ENCODE data around the gene RFX7.
"Not testable (repeated sequence)": the region's sequence is repeated elsewhere in the genome, so short reads cannot be mapped to it uniquely, and the experiment has no call there.

The RFX7 gene

GRCh38 chr15:56168394-56168793, 75.3 kb downstream of the RFX7 start:
- Histone ChIP-seq H3K27ac (no peak overlapping the region), H3K27me3 (no peaks in the 10 kb centered on the region), H3K4me1 (ENCODE audit: control insufficient read depth in 1 of 2, insufficient read depth in 1 of 2, low read depth in 1 of 2, low read length in 1 of 2) (peaks cover 0 to 7% of the 10 kb centered on the region in 2 experiments), H3K4me3 (ENCODE audit: low read depth in 1 of 2, low read length in 1 of 2) (no peak overlapping the region), H3K9me3 (no peaks in the 10 kb centered on the region), H3K36me3 (no peaks in the 10 kb centered on the region)
- no peak for TF ChIP-seq CTCF (IDR thresholded peaks at IDR 0.05)

- no peak for TF ChIP-seq CTCF (IDR thresholded peaks at IDR 0.05)
- H3K27ac ChIP-seq: no peak overlapping the region
- no peaks in the 10 kb centered on the region for H3K9me3 ChIP-seq
- no peak overlapping the region for H3K4me3 ChIP-seq (ENCODE audit: low read depth in 1 of 2, low read length in 1 of 2)
- no peaks in the 10 kb centered on the region for H3K27me3 ChIP-seq
- peaks cover 2 to 7% of the 10 kb centered on the region in 2 experiments for H3K4me1 ChIP-seq (ENCODE audit: control insufficient read depth in 1 of 2, insufficient read depth in 1 of 2, low read depth in 1 of 2, low read length in 1 of 2)
- no peaks in the 10 kb centered on the region for H3K36me3 ChIP-seq
Measured at GRCh38 chr15:56165234-56165633, 78.4 kb downstream of the RFX7 start.

- Histone ChIP-seq H3K9me3 (no peaks in the 10 kb centered on the region), H3K4me1 (ENCODE audit: control insufficient read depth in 1 of 2, insufficient read depth in 1 of 2, low read depth in 1 of 2, low read length in 1 of 2) (peaks cover 0 to 2% of the 10 kb centered on the region in 2 experiments), H3K4me3 (ENCODE audit: low read depth in 1 of 2, low read length in 1 of 2) (no peak overlapping the region), H3K27me3 (no peaks in the 10 kb centered on the region), H3K27ac (no peak overlapping the region), H3K36me3 (no peaks in the 10 kb centered on the region)
- TF ChIP-seq CTCF (IDR thresholded peaks at IDR 0.05): no peak
Measured at GRCh38 chr15:56160966-56161365, 82.7 kb downstream of the RFX7 start.

GRCh38 chr15:56156877-56157276, 86.8 kb downstream of the RFX7 start:
- Histone ChIP-seq H3K36me3 (no peaks in the 10 kb centered on the region), H3K4me1 (ENCODE audit: control insufficient read depth in 1 of 2, insufficient read depth in 1 of 2, low read depth in 1 of 2, low read length in 1 of 2) (peaks cover 0 to 2% of the 10 kb centered on the region in 2 experiments), H3K9me3 (no peaks in the 10 kb centered on the region), H3K4me3 (ENCODE audit: low read depth in 1 of 2, low read length in 1 of 2) (no peak overlapping the region), H3K27ac (no peak overlapping the region), H3K27me3 (no peaks in the 10 kb centered on the region)
- no peak for TF ChIP-seq CTCF (IDR thresholded peaks at IDR 0.05)

GRCh38 chr15:56155278-56155677, 88.4 kb downstream of the RFX7 start:
- not testable (repeated sequence) for H3K4me3 ChIP-seq (ENCODE audit: low read depth in 1 of 2, low read length in 1 of 2)

GRCh38 chr15:56154768-56155167, 88.9 kb downstream of the RFX7 start:
- not testable (repeated sequence) for H3K27me3 ChIP-seq; H3K36me3 ChIP-seq; H3K27ac ChIP-seq; H3K9me3 ChIP-seq; H3K4me3 ChIP-seq (ENCODE audit: low read depth in 1 of 2, low read length in 1 of 2); H3K4me1 ChIP-seq (ENCODE audit: control insufficient read depth in 1 of 2, insufficient read depth in 1 of 2, low read depth in 1 of 2, low read length in 1 of 2)

More at GRCh38 chr15:56155278-56155677, 88.4 kb downstream of the RFX7 start:
- H3K27ac ChIP-seq; H3K36me3 ChIP-seq; H3K27me3 ChIP-seq; H3K9me3 ChIP-seq; H3K4me1 ChIP-seq (ENCODE audit: control insufficient read depth in 1 of 2, insufficient read depth in 1 of 2, low read depth in 1 of 2, low read length in 1 of 2): not testable (repeated sequence)

- H3K4me3 ChIP-seq (ENCODE audit: low read depth in 1 of 2, low read length in 1 of 2): no peak overlapping the region
- H3K9me3 ChIP-seq: no peaks in the 10 kb centered on the region
- H3K27me3 ChIP-seq: no peaks in the 10 kb centered on the region
- H3K27ac ChIP-seq: no peak overlapping the region
- H3K36me3 ChIP-seq: no peaks in the 10 kb centered on the region
- no peaks in the 10 kb centered on the region for H3K4me1 ChIP-seq (ENCODE audit: control insufficient read depth in 1 of 2, insufficient read depth in 1 of 2, low read depth in 1 of 2, low read length in 1 of 2)
- TF ChIP-seq CTCF (IDR thresholded peaks at IDR 0.05): no peak
Measured at GRCh38 chr15:56150204-56150603, 93.5 kb downstream of the RFX7 start.
